ENCODE data around the gene SLC6A19.
"Not testable (repeated sequence)": the region's sequence is repeated elsewhere in the genome, so short reads cannot be mapped to it uniquely, and the experiment has no call there.

SLC6A19 gene

GRCh38 chr5:1265026-1265425 lies 63.6 kb downstream of the SLC6A19 start:
- Histone ChIP-seq H3K4me2 (ENCODE audit: low read length) (no peak overlapping the region), H4K20me1 (ENCODE audit: insufficient read depth, low read length) (no peaks in the 10 kb centered on the region), H3K27ac (ENCODE audit: low read length) (no peak overlapping the region), H3K9me3 (ENCODE audit: insufficient read depth, low read length) (no peaks in the 10 kb centered on the region), H3K79me2 (ENCODE audit: low read length) (no peaks in the 10 kb centered on the region), H3K4me1 (ENCODE audit: low read length) (no peaks in the 10 kb centered on the region), H2AFZ (ENCODE audit: low read depth, low read length) (no peak overlapping the region), H3K4me3 (ENCODE audit: low read length) (no peak overlapping the region), H3K27me3 (ENCODE audit: low read depth, low read length) (no peaks in the 10 kb centered on the region), H3K36me3 (replicated peaks; ENCODE audit: low read depth, low read length) (no peaks in the 10 kb centered on the region), H3K9ac (ENCODE audit: low read length) (no peak overlapping the region)
- TF ChIP-seq CTCF (IDR thresholded peaks at IDR 0.05; ENCODE audit: low read depth, low read length), result no peak
- no peak for TF ChIP-seq EZH2phosphoT487 (IDR thresholded peaks at IDR 0.05; ENCODE audit: low read depth)

DNA sequence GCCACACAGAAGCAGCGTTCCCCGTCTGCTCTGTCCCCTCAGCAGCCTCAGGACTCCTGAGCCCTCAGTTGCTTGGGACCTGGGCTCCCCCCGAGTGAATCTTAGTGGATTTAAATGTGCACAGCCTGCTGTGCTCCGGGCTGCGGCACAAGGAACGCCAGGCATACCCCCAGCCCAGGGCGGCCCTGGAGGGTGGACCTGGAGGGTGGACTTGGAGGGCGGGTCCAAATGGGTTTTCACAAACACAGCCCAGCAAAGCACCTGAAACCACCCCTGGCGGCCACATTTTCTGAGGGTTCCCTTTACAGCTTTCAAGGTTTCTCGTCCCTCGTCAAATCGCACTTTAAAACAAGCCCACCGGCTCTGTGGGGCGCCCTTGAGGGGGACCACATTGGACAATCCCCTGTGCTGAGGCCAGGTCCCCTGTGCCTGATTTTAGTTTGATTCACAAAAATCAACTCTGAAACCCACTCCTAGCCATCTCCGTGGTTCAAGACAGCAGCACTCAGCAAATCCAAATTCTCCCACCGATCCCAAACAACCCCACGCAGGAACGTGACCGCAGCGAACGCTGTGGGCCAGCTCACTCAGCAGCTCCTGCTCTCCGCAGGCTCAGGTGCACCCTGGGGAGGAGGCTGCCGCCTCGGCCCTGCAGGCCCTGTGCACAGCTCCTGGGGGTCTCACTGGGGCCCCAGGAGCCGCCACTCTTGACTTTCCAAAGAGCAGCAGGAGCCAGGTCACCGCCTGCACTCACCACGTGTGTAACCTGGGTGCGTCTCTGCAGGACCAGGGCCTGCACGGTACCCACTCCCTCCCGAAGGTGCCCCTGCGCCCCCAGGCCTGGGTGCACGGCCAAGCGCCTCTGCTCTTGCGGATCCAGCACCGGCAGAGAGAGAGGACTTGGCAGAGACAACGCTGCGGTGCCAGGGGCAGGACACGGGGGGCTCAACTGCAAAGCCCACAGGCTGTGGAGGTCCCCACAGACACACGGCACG lies 64.4 kb downstream of the SLC6A19 start:
- Histone ChIP-seq H4K20me1 (ENCODE audit: insufficient read depth, low read length) (no peaks in the 10 kb centered on the region), H3K4me3 (ENCODE audit: low read length) (no peak overlapping the region), H3K9me3 (ENCODE audit: insufficient read depth, low read length) (no peaks in the 10 kb centered on the region), H3K27ac (ENCODE audit: low read length) (no peak overlapping the region), H3K36me3 (replicated peaks; ENCODE audit: low read depth, low read length) (no peaks in the 10 kb centered on the region), H3K4me2 (ENCODE audit: low read length) (no peak overlapping the region), H3K79me2 (ENCODE audit: low read length) (no peaks in the 10 kb centered on the region), H2AFZ (ENCODE audit: low read depth, low read length) (no peak overlapping the region), H3K27me3 (ENCODE audit: low read depth, low read length) (no peaks in the 10 kb centered on the region), H3K9ac (ENCODE audit: low read length) (no peak overlapping the region), H3K4me1 (ENCODE audit: low read length) (no peaks in the 10 kb centered on the region)
- no peak for TF ChIP-seq EZH2phosphoT487 (IDR thresholded peaks at IDR 0.05; ENCODE audit: low read depth)
- no peak for TF ChIP-seq CTCF (IDR thresholded peaks at IDR 0.05; ENCODE audit: low read depth, low read length)

- no peak overlapping the region for H3K4me2 ChIP-seq (ENCODE audit: low read length)
- H3K4me3 ChIP-seq (ENCODE audit: low read length), result no peak overlapping the region
- no peak overlapping the region for H2AFZ ChIP-seq (ENCODE audit: low read depth, low read length)
- no peak overlapping the region for H3K9ac ChIP-seq (ENCODE audit: low read length)
- TF ChIP-seq EZH2phosphoT487 (IDR thresholded peaks at IDR 0.05; ENCODE audit: low read depth) (no peak), CTCF (IDR thresholded peaks at IDR 0.05; ENCODE audit: low read depth, low read length) (no peak)
- H3K9me3 ChIP-seq (ENCODE audit: insufficient read depth, low read length), result no peaks in the 10 kb centered on the region
- no peaks in the 10 kb centered on the region for H3K36me3 ChIP-seq (replicated peaks; ENCODE audit: low read depth, low read length)
- H3K27ac ChIP-seq (ENCODE audit: low read length), result no peak overlapping the region
- no peaks in the 10 kb centered on the region for H4K20me1 ChIP-seq (ENCODE audit: insufficient read depth, low read length)
- H3K27me3 ChIP-seq (ENCODE audit: low read depth, low read length), result no peaks in the 10 kb centered on the region
- H3K79me2 ChIP-seq (ENCODE audit: low read length), result no peaks in the 10 kb centered on the region
- no peaks in the 10 kb centered on the region for H3K4me1 ChIP-seq (ENCODE audit: low read length)
These were observed 65.4 kb downstream of the SLC6A19 start for GRCh38 chr5:1266791-1267190.

GRCh38 chr5:1267464-1267863 lies 66.1 kb downstream of the SLC6A19 start:
- not testable (repeated sequence) for H3K4me3 ChIP-seq (ENCODE audit: low read length); H3K27ac ChIP-seq (ENCODE audit: low read length); H3K9me3 ChIP-seq (ENCODE audit: insufficient read depth, low read length); H3K4me1 ChIP-seq (ENCODE audit: low read length); H4K20me1 ChIP-seq (ENCODE audit: insufficient read depth, low read length); H3K79me2 ChIP-seq (ENCODE audit: low read length); H3K36me3 ChIP-seq (replicated peaks; ENCODE audit: low read depth, low read length); H2AFZ ChIP-seq (ENCODE audit: low read depth, low read length); H3K4me2 ChIP-seq (ENCODE audit: low read length); H3K27me3 ChIP-seq (ENCODE audit: low read depth, low read length); H3K9ac ChIP-seq (ENCODE audit: low read length)

Data from OCI-LY3 (cell line).